Measurements from ENCODE around the gene FAM24A. TPM values are rescaled to one million over a fixed set of nuclear protein-coding genes. Genes with fewer than 3 reads are reported as not detected.
"Not testable (repeated sequence)": the region's sequence is repeated elsewhere in the genome, so short reads cannot be mapped to it uniquely, and the experiment has no call there.

The FAM24A gene
- not detected in 2 replicates for total RNA-seq
- long read RNA-seq, result 0 reads

DNA sequence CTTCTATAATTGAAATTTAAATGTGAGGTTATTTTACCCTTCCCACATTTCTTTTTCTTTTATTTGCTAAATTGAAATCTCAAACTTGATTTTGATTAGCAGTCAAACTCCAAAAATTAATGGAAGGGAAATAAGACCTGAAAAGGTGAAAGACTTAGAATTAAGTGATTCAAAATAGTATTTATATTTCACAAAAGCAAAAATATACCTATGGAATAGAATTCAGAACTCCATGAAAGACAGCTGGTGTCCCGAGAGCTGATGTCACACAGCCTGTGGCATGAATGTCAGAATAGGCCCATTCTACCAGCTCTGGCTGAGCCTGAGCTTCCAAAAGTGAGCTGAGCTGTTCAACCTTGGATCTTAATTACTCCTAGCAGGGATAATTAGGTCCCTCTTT, at the start of gene FAM24A:
Gene FAM24A, plus strand, starts transcription at position 301 of the 400 bp plus-strand sequence. CDS start 1,025 bp downstream, outside the sequence.
- Mint-ChIP-seq H3K4me3 (ENCODE audit: unreplicated experiment) (no peak within 1 kb of the TSS), H3K4me1 (ENCODE audit: unreplicated experiment) (no peaks in the 10 kb centered on the region), H3K9me3 (ENCODE audit: unreplicated experiment) (no peaks in the 10 kb centered on the region), H3K36me3 (ENCODE audit: unreplicated experiment) (no peaks in the 10 kb centered on the region), H3K27ac (ENCODE audit: unreplicated experiment) (no peak within 1 kb of the TSS), H3K27me3 (ENCODE audit: unreplicated experiment) (peaks cover 8% of the 10 kb centered on the region)
- no peak for DNase-seq (ENCODE audit: extremely low spot score, unreplicated experiment)
- TF ChIP-seq, protein P1, sequence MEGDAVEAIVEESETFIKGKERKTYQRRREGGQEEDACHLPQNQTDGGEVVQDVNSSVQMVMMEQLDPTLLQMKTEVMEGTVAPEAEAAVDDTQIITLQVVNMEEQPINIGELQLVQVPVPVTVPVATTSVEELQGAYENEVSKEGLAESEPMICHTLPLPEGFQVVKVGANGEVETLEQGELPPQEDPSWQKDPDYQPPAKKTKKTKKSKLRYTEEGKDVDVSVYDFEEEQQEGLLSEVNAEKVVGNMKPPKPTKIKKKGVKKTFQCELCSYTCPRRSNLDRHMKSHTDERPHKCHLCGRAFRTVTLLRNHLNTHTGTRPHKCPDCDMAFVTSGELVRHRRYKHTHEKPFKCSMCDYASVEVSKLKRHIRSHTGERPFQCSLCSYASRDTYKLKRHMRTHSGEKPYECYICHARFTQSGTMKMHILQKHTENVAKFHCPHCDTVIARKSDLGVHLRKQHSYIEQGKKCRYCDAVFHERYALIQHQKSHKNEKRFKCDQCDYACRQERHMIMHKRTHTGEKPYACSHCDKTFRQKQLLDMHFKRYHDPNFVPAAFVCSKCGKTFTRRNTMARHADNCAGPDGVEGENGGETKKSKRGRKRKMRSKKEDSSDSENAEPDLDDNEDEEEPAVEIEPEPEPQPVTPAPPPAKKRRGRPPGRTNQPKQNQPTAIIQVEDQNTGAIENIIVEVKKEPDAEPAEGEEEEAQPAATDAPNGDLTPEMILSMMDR (IDR thresholded peaks at IDR 0.05), result no peak

DNA sequence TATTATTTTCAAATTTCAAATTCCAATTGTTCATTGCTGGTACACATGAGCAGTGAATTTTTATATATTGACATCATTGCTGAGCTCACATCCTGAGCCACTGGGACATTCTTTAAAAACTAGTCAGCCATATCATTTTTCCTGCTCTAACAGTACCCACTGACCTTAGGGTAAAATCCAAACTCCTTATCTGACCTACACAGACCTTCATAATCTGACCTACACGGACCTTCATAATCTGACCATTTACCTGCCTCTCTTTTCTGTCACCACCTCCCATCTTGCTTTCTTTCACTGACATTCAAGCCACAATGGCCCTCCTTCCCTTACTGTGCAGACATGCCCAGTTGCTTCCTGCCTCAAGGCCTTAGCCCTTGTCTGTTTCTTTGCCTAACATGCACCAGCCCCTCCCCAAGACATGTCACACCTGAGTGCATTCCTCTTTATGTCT, 48.7 kb upstream of the FAM24A start:
- no peak overlapping the region for H3K27ac Mint-ChIP-seq (ENCODE audit: unreplicated experiment)
- DNase-seq (ENCODE audit: extremely low spot score, unreplicated experiment), result no peak
- H3K36me3 Mint-ChIP-seq (ENCODE audit: unreplicated experiment), result no peaks in the 10 kb centered on the region

GRCh38 chr10:122863216-122864193, 46.9 kb upstream of the FAM24A start:
- H3K4me1 Mint-ChIP-seq (ENCODE audit: unreplicated experiment), result peaks cover 32% of the 10 kb centered on the region
- H3K9me3 Mint-ChIP-seq (ENCODE audit: unreplicated experiment), result no peaks in the 10 kb centered on the region
- TF ChIP-seq, protein P1 (IDR thresholded peaks at IDR 0.05), result no peak
- peak overlapping the region; percentile 23 for H3K27ac Mint-ChIP-seq (ENCODE audit: unreplicated experiment)
- no peak for DNase-seq (ENCODE audit: extremely low spot score, unreplicated experiment)
- H3K4me3 Mint-ChIP-seq (ENCODE audit: unreplicated experiment), result no peak overlapping the region
- H3K36me3 Mint-ChIP-seq (ENCODE audit: unreplicated experiment), result no peaks in the 10 kb centered on the region
- no peaks in the 10 kb centered on the region for H3K27me3 Mint-ChIP-seq (ENCODE audit: unreplicated experiment)

More for the DNA sequence above, 48.7 kb upstream of the FAM24A start:
- peaks cover 32% of the 10 kb centered on the region for H3K4me1 Mint-ChIP-seq (ENCODE audit: unreplicated experiment)
- H3K4me3 Mint-ChIP-seq (ENCODE audit: unreplicated experiment), result no peak overlapping the region
- no peaks in the 10 kb centered on the region for H3K9me3 Mint-ChIP-seq (ENCODE audit: unreplicated experiment)
- H3K27me3 Mint-ChIP-seq (ENCODE audit: unreplicated experiment), result no peaks in the 10 kb centered on the region
- TF ChIP-seq, protein P1 (IDR thresholded peaks at IDR 0.05), result no peak

DNA sequence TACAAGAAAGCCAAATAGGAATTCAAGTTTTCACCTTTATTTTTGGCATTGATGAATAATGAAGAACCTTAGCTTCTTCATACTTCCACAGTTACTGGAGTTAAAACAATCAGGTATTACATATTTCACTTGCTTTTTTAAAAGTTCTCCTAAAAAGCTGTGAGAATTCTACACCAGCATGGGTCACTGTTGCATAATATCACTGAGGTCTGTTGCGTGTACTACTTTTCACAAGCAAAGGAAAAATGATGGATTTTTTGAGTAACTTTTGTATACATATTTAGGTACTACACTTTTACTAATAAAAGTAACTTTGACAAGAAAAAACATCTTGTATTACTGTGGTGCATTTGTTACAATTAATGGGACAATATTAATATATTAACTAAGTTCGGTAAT, 46.2 kb upstream of the FAM24A start:
- Mint-ChIP-seq H3K4me1 (ENCODE audit: unreplicated experiment) (peaks cover 32% of the 10 kb centered on the region), H3K36me3 (ENCODE audit: unreplicated experiment) (no peaks in the 10 kb centered on the region), H3K27me3 (ENCODE audit: unreplicated experiment) (no peaks in the 10 kb centered on the region), H3K4me3 (ENCODE audit: unreplicated experiment) (no peak overlapping the region), H3K9me3 (ENCODE audit: unreplicated experiment) (no peaks in the 10 kb centered on the region), H3K27ac (ENCODE audit: unreplicated experiment) (peak overlapping the region; percentile 70)
- TF ChIP-seq, protein P1 (IDR thresholded peaks at IDR 0.05), result no peak
- DNase-seq (ENCODE audit: extremely low spot score, unreplicated experiment), result no peak

DNA sequence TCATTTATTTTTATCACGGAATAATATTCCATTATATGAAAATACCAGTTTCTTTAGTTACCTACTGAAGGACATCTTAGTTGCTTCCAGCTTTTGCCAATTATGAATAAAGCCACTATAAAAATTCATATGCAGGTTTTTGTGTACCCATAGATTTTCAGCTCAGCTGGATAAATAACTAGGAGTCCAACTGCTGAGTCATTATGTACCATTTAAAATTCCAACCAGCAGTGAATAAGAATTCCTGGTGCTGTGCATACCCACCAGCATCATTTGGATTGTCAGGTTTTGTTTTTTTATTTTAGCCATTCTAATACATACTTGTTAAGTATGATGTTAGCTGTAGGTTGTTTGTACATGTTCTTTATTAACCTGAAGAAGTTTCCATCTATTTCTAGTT, 45.5 kb upstream of the FAM24A start:
- Mint-ChIP-seq H3K4me1 (ENCODE audit: unreplicated experiment) (peaks cover 32% of the 10 kb centered on the region), H3K36me3 (ENCODE audit: unreplicated experiment) (no peaks in the 10 kb centered on the region), H3K9me3 (ENCODE audit: unreplicated experiment) (peaks cover 4% of the 10 kb centered on the region), H3K27me3 (ENCODE audit: unreplicated experiment) (no peaks in the 10 kb centered on the region), H3K27ac (ENCODE audit: unreplicated experiment) (peak overlapping the region; percentile 70), H3K4me3 (ENCODE audit: unreplicated experiment) (no peak overlapping the region)
- DNase-seq (ENCODE audit: extremely low spot score, unreplicated experiment), result no peak
- TF ChIP-seq, protein P1 (IDR thresholded peaks at IDR 0.05), result no peak

DNA sequence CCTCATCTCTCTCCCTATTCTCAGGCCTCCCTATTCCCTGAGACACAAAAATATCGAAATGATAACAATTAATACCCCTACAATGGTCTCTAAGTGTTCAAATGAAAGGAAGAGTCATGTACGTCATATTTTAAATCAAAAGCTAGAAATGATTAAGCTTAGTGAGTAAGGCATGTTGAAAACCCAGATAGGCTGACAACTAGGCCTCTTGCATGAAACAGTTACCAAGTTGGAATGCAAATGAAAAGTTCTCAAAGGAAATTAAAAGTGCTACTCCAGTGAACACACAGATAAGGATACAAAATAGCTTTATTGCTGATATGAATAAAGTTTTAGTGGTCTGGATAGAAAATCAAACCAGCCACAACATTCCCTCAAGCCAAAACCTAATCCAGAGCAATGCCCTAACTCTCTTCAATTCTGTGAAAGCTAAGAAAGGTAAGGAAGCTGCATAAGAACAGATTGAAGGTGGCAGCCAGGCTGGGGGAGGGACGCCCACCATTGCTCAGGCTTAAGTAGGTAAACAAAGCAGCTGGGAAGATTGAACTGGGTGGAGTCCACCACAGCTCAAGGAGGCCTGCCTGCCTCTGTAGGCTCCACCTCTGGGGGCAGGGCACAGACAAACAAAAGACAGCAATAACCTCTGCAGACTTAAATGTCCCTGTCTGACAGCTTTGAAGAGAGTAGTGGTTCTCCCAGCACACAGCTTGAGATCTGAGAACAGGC, 43.5 kb upstream of the FAM24A start:
- H3K4me1 Mint-ChIP-seq (ENCODE audit: unreplicated experiment), result peaks cover 24% of the 10 kb centered on the region
- H3K4me3 Mint-ChIP-seq (ENCODE audit: unreplicated experiment); H3K27ac Mint-ChIP-seq (ENCODE audit: unreplicated experiment); H3K9me3 Mint-ChIP-seq (ENCODE audit: unreplicated experiment); H3K27me3 Mint-ChIP-seq (ENCODE audit: unreplicated experiment); DNase-seq (ENCODE audit: extremely low spot score, unreplicated experiment); H3K36me3 Mint-ChIP-seq (ENCODE audit: unreplicated experiment): not testable (repeated sequence)

DNA sequence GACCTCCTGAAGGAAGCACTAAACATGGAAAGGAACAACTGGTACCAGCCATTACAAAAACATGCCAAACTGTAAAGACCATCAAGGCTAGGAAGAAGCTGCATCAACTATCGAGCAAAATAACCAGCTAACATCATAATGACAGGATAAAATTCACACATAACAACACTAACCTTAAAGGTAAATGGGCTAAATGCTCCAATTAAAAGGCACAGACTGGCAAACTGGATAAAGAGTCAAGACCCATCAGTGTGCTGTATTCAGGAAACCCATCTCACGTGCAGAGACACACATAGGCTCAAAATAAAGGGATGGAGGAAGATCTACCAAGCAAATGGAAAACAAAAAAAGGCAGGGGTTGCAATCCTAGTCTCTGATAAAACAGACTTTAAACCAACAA, 41.6 kb upstream of the FAM24A start:
- H3K4me3 Mint-ChIP-seq (ENCODE audit: unreplicated experiment); H3K27me3 Mint-ChIP-seq (ENCODE audit: unreplicated experiment); DNase-seq (ENCODE audit: extremely low spot score, unreplicated experiment); H3K36me3 Mint-ChIP-seq (ENCODE audit: unreplicated experiment); H3K27ac Mint-ChIP-seq (ENCODE audit: unreplicated experiment); H3K9me3 Mint-ChIP-seq (ENCODE audit: unreplicated experiment): not testable (repeated sequence)
- H3K4me1 Mint-ChIP-seq (ENCODE audit: unreplicated experiment), result peaks cover 17% of the 10 kb centered on the region
